ENCODE measurements around the gene ELF5.

The ELF5 gene

DNA sequence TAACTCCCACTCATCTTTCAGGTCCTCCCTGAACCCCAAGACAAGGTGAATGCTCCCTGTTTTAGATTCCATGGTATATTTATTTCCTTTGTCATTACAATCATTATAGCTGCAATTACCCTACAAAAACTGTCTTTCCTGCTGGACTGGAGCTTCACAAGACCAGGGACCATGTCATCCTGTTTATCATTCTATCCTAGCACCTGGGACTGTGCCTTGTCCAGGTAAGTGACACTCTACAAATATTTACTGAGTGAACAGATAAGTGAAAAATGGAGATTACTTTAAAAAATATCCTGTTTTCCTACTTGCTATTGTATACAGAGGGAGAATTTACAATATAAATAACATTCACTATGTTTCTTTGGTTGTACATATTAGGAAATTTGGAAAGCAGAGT, 22.5 kb upstream of the ELF5 start:
- in situ Hi-C loops (cut with HindIII; ENCODE audit: low sequenced_read_pairs), result no loop called here
- TF ChIP-seq, protein P1, sequence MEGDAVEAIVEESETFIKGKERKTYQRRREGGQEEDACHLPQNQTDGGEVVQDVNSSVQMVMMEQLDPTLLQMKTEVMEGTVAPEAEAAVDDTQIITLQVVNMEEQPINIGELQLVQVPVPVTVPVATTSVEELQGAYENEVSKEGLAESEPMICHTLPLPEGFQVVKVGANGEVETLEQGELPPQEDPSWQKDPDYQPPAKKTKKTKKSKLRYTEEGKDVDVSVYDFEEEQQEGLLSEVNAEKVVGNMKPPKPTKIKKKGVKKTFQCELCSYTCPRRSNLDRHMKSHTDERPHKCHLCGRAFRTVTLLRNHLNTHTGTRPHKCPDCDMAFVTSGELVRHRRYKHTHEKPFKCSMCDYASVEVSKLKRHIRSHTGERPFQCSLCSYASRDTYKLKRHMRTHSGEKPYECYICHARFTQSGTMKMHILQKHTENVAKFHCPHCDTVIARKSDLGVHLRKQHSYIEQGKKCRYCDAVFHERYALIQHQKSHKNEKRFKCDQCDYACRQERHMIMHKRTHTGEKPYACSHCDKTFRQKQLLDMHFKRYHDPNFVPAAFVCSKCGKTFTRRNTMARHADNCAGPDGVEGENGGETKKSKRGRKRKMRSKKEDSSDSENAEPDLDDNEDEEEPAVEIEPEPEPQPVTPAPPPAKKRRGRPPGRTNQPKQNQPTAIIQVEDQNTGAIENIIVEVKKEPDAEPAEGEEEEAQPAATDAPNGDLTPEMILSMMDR (IDR thresholded peaks at IDR 0.05; ENCODE audit: low read depth, low read length), result no peak
- no peak overlapping the region for H3K4me3 ChIP-seq (ENCODE audit: low read depth, low read length)
- DNase-seq (ENCODE audit: low read depth, low spot score), result no peak

DNA sequence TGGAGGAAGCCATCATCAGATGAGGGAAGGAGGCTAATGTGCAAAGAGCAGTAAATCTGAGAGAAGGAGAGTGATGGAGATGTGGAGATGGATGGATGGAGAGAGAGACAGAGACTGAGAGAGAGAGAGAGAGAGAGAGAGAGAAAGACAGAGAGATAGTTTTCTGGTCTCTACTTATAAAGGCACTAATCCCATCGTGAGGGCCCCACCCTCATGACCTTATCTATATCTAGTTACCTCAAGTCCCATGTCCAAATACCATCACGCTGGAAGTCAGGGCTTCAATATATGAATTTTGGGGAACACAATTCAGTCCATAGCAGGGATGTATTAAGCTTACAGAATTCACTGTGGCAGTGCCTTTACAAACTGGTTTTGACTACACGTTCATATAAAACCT, 21.2 kb upstream of the ELF5 start:
- in situ Hi-C loops (cut with HindIII; ENCODE audit: low sequenced_read_pairs), result no loop called here
- no peak overlapping the region for H3K4me3 ChIP-seq (ENCODE audit: low read depth, low read length)
- TF ChIP-seq, protein P1 (IDR thresholded peaks at IDR 0.05; ENCODE audit: low read depth, low read length), result no peak
- DNase-seq (ENCODE audit: low read depth, low spot score), result no peak

GRCh38 chr11:34531663-34532062, 18.1 kb upstream of the ELF5 start:
- DNase-seq (ENCODE audit: low read depth, low spot score), result no peak
- in situ Hi-C loops (cut with HindIII; ENCODE audit: low sequenced_read_pairs), result no loop called here
- TF ChIP-seq, protein P1 (IDR thresholded peaks at IDR 0.05; ENCODE audit: low read depth, low read length), result no peak
- H3K4me3 ChIP-seq (ENCODE audit: low read depth, low read length), result no peak overlapping the region

DNA sequence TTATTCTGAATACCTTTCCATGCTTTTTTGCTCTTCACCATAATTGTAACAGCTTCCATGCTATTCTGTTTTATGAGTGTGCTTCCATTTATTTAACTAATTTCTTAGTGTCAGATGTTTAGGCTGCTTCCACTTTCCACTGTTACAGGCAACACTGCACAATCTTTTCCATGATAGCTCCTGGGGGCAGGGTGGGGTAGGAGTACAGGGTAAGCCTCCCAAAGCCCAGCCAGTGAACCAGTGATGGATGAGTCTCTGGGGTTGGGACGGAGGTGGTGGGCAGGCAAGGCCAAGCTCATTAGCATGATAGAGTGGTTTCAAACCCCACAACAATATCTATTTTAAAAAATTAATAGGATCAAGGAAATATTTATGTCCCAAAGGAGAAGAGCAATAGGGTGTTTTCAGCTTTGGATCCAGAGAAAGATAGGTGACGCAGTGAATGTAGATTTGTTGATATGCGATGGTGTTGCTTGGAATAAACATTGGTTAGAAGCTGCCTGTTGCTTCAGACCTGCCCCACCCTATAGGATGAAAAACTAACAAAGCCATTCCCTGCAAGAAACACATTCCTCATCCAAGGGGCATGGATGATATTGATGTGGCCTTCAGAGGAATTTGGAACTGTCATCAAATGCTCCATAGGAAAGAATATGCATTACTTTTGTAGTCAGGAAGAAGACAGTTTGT, 17.1 kb upstream of the ELF5 start:
- DNase-seq (ENCODE audit: low read depth, low spot score), result no peak
- TF ChIP-seq, protein P1 (IDR thresholded peaks at IDR 0.05; ENCODE audit: low read depth, low read length), result no peak
- no peak overlapping the region for H3K4me3 ChIP-seq (ENCODE audit: low read depth, low read length)
- in situ Hi-C loops (cut with HindIII; ENCODE audit: low sequenced_read_pairs), result no loop called here

DNA sequence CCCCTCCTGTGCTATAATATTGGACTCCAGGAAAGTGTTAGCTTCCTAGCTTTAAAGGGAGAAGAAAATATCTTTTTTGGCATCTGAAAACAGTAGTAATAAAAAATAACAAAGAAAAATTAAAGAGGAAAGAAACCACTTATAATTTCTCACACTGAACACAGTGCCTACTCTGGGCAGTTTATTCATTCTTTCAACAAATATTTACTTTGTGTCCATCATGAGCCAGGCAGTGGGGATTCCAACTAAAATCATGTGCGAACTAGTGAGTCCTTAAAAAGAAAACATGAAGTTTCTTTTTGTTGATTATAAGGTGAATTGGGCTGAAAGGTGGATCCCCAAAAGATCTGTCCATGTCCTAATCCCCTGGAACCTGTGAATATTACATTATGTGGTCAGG, 16.0 kb upstream of the ELF5 start:
- in situ Hi-C loops (cut with HindIII; ENCODE audit: low sequenced_read_pairs), result no loop called here
- TF ChIP-seq, protein P1 (IDR thresholded peaks at IDR 0.05; ENCODE audit: low read depth, low read length), result no peak
- no peak overlapping the region for H3K4me3 ChIP-seq (ENCODE audit: low read depth, low read length)
- no peak for DNase-seq (ENCODE audit: low read depth, low spot score)

DNA sequence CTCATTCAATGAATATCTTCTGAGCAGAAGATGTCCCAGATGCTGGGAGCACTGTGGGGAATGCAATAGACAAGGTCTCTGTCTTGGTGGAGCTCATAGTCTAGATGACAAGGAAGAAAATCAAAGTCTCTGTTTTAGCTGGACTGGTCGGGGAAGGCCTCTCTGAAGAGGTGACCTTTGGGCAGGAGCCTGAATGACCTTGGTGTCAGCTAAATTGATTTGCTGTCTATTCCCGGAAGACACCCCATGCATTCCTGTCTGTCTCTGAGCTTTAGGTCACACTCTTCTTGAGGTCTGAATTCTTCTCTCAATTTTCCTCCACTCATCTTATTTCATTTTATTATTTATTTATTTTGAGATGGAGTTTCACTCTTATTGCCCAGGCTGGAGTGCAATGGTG, 14.5 kb upstream of the ELF5 start:
- no peak overlapping the region for H3K4me3 ChIP-seq (ENCODE audit: low read depth, low read length)
- in situ Hi-C loops (cut with HindIII; ENCODE audit: low sequenced_read_pairs), result no loop called here
- TF ChIP-seq, protein P1 (IDR thresholded peaks at IDR 0.05; ENCODE audit: low read depth, low read length), result no peak
- DNase-seq (ENCODE audit: low read depth, low spot score), result no peak
